HCEC 1CT (cell line): ENCODE measurements around the gene SCN4A.

ENCODE experiments used
- DNase-seq: peaks from one replicate; pipeline ENCODE4 v3.0.0-alpha.2; 2017

The SCN4A gene

GRCh38 chr17:64001763-64002529 lies 29.2 kb upstream of the SCN4A start:
- no peak for DNase-seq

- no peak for DNase-seq
These were observed 28.4 kb upstream of the SCN4A start for GRCh38 chr17:64001091-64001579.

GRCh38 chr17:63999680-64000531 lies 27.2 kb upstream of the SCN4A start:
- DNase-seq = no peak

- no peak for DNase-seq
These were observed 26.3 kb upstream of the SCN4A start for GRCh38 chr17:63998721-63999679.

GRCh38 chr17:63998050-63998720 lies 25.5 kb upstream of the SCN4A start, which contains the start of gene PRR29:
Gene PRR29, plus strand, starts transcription at chr17:63998351. Its CDS starts 14 bp downstream, at chr17:63998365.
- DNase-seq = peak; percentile 31

- no peak for DNase-seq
These were observed 24.8 kb upstream of the SCN4A start for GRCh38 chr17:63997341-63998048.

- DNase-seq = no peak
These were observed 23.9 kb upstream of the SCN4A start for GRCh38 chr17:63996430-63997182.

- no peak for DNase-seq
These were observed 22.9 kb upstream of the SCN4A start for GRCh38 chr17:63995626-63996025.

GRCh38 chr17:63993368-63993985 lies 20.8 kb upstream of the SCN4A start:
- no peak for DNase-seq

GRCh38 chr17:63991611-63992010 lies 18.9 kb upstream of the SCN4A start:
- no peak for DNase-seq

- no peak for DNase-seq
These were observed 17.1 kb upstream of the SCN4A start for GRCh38 chr17:63989622-63990345.

GRCh38 chr17:63988741-63989621 lies 16.3 kb upstream of the SCN4A start:
- no peak for DNase-seq

- DNase-seq = no peak
These were observed 15.4 kb upstream of the SCN4A start for GRCh38 chr17:63988127-63988478.

GRCh38 chr17:63987221-63988126 lies 14.8 kb upstream of the SCN4A start:
- no peak for DNase-seq

- DNase-seq = no peak
These were observed 14.1 kb upstream of the SCN4A start for GRCh38 chr17:63986821-63987220.

- no peak for DNase-seq
These were observed 12.8 kb upstream of the SCN4A start for GRCh38 chr17:63985387-63986140.
